HK-2 (cell line): ENCODE data around the gene MRPL52.
"Not testable (repeated sequence)": the region's sequence is repeated elsewhere in the genome, so short reads cannot be mapped to it uniquely, and the experiment has no call there.

Source experiments
- DNase-seq: peaks from one replicate; pipeline ENCODE4 v3.0.0-alpha.2; 2018; ENCODE audit not compliant: unreplicated experiment

Gene MRPL52

GRCh38 chr14:22852940-22853767 lies 23.5 kb downstream of the MRPL52 start:
- DNase-seq, result peak; percentile 93

DNA sequence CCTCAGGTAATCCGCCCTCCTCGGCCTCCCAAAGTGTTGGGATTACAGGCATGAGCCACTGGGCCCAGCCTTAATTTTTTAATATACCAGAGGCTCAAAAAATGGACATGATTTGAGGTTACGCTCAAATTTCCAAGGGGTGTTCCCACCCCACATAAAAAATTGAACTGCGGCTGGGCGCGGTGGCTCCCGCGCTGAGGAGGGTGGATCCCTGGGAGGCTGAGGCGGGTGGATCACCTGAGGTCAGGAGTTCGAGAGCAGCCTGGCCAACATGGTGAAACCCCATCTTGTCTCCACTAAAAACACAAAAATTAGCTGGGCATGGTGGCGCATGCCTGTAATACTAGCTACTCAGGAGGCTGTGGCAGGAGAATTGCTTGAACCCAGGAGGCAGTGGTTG lies 24.6 kb downstream of the MRPL52 start:
- DNase-seq, result not testable (repeated sequence)

DNA sequence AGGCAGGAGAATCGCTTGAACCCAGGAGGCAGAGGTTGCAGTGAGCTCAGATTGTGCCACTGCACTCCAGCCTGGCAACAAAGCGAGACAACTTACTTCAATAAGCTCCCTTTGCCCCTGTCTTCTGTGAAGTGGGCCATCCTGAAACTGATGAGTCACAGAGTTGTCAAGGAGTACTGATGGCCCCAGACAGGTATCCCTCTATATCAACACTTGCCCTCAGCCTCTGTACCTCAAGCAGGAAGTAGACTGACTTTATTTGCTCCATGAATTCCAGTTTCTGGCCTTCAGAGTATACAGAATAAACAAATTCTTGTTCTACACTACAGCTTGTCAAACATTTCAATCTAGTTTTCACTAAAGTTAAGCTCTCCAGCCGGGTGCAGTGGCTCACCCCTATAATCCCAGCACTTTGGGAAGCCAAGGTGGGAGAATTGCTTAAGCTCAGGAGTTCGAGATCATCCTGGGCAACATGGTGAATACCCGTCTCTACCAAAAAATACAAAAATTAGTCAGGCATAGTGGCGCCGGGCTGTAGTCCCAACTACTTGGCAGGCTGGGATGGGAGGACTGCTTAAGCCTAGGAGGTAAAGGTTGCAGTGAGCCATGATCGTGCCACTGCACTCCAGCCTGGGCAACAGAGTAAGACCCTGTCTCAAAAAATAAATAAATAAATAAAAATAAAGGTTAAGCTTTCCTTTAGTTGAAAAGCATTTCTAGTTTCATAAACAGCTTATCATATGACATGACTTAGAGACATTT lies 25.5 kb downstream of the MRPL52 start:
- no peak for DNase-seq

DNA sequence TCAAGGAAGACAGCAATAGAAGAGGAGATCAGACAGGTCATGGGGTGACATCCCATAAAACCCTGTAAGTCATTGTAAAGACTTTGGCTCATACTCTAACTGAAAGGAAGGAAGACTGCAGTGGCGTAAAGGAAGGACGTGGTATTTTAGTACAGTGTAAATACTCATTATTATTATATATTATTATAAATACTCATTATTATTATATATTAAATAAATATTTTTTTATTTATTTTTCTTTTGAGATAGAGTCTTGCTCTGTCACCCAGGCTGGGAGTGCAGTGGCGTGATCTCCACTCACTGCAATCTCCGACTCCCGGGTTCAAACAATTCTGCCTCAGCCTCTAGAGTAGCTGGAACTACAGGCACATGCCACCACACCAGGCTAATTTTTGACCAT lies 26.7 kb downstream of the MRPL52 start:
- DNase-seq, result no peak

DNA sequence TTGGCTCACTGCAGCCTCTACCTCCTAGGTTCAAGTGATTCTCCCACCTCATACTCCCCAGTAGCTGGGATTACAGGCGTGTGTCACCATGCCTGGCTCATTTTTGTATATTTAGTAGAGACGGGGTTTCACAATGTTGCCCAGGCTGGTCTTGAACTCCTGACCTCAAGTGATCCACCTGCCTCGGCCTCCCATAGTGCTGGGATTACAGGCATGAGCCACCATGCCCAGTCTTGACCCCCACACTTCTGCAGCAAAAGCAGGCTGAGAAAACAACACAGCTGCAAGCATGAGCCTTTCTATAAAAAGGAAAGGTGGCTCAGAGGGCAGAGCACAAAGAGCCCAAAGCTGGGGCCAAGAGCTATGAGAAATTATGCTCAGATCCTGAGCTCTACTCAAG lies 30.7 kb downstream of the MRPL52 start:
- DNase-seq, result not testable (repeated sequence)

GRCh38 chr14:22861651-22862050 lies 32.0 kb downstream of the MRPL52 start:
- DNase-seq, result no peak

- DNase-seq, result no peak
These were observed 35.3 kb downstream of the MRPL52 start for GRCh38 chr14:22864979-22865378.

GRCh38 chr14:22865424-22866405 lies 36.0 kb downstream of the MRPL52 start:
- DNase-seq, result no peak

- no peak for DNase-seq
These were observed 37.2 kb downstream of the MRPL52 start for GRCh38 chr14:22866874-22867273.

DNA sequence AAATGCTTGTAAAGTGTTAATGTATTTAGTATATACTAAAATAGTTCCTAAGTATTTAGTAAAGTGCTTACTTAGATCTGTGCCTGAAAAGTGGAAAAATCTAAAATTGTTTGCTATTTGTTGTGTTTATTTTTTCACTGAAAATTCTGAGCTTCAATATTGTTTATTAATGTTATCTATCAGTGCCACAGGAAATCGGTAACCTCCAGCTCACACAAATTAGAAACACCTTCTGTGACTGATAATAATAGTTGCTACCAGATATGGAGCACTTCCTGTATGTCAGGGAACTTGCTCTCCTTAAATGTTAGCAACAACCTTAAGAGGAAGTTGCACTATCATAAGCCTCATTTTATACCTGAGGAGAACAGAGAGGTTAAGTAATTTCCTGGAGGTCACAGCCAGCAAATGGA lies 41.1 kb downstream of the MRPL52 start:
- DNase-seq, result no peak

DNA sequence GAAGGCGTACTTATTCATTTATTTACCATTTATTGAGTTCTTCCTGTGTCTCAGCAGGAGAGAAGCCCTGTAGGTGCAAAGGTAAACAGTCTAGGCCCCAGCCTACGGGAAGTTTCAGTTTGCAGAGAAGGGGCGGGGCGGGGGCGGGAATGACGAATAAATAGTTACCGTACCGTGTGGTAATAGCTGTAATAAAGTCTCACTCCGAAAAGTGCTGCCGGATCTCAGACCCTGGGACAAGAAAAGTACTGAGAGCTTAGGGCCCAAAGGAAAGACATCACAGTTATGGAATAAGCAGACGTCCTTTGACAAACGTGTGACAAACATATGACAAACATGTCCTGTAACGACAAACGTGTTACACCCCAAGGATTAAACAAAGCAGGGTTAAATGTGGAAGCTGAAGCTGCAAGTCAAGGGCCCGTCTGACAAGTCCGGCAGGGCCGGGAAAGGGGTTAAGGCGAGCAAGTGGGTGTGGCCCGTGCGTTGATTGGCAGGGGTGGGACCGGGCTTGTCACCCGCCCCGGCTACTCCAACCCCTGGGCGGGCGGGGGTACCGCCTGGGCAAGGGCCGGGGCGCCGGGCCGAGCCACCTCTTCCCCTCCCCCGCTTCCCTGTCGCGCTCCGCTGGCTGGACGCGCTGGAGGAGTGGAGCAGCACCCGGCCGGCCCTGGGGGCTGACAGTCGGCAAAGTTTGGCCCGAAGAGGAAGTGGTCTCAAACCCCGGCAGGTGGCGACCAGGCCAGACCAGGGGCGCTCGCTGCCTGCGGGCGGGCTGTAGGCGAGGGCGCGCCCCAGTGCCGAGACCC lies 41.7 kb downstream of the MRPL52 start, which contains the start of gene LRP10:
LRP10 (plus strand) TSS at position 517 of the 809 bp plus-strand sequence. CDS start 564 bp downstream, outside the sequence.
- peak; percentile 85 for DNase-seq

GRCh38 chr14:22872033-22872832 lies 42.5 kb downstream of the MRPL52 start:
- DNase-seq, result peak; percentile 89

- no peak for DNase-seq
These were observed 43.3 kb downstream of the MRPL52 start for GRCh38 chr14:22872833-22873520.

DNA sequence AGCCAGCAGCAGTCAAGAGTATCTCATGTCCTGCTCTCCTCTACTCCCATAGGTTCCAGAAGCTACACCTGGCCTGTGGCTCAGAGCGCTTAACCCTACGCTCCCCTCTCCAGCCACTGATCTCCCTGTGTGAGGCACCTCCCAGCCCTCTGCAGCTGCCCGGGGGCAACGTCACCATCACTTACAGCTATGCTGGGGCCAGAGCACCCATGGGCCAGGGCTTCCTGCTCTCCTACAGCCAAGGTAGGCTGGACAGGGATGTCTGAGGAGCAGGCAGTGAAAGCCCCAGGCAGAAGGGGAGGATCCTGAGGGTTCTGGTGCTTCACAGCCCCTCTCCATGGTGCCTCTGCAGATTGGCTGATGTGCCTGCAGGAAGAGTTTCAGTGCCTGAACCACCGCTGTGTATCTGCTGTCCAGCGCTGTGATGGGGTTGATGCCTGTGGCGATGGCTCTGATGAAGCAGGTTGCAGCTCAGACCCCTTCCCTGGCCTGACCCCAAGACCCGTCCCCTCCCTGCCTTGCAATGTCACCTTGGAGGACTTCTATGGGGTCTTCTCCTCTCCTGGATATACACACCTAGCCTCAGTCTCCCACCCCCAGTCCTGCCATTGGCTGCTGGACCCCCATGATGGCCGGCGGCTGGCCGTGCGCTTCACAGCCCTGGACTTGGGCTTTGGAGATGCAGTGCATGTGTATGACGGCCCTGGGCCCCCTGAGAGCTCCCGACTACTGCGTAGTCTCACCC lies 45.5 kb downstream of the MRPL52 start:
- no peak for DNase-seq

- DNase-seq, result no peak
These were observed 46.1 kb downstream of the MRPL52 start for GRCh38 chr14:22875748-22876319.

GRCh38 chr14:22877000-22877501 lies 47.4 kb downstream of the MRPL52 start:
- DNase-seq, result no peak

- DNase-seq, result no peak
These were observed 48.9 kb downstream of the MRPL52 start for GRCh38 chr14:22878271-22879246.
